Activated naive CD4-positive, alpha-beta T cell treated with anti-CD3 and anti-CD28 coated beads, Interleukin-2, amount 50 U/mL, for 24 hours (primary cell): ENCODE results near the gene CREBL2.
"Not testable (repeated sequence)": the region's sequence is repeated elsewhere in the genome, so short reads cannot be mapped to it uniquely, and the experiment has no call there.

Source experiments
- H3K27ac Mint-ChIP-seq: one replicate; pipeline ENCODE4 v1.8.0; 2021; ENCODE audit warnings: mild to moderate bottlenecking, mixed read lengths
- H3K27me3 Mint-ChIP-seq: one replicate; pipeline ENCODE4 v1.8.0; 2021; ENCODE audit warnings: mixed read lengths
- H3K36me3 Mint-ChIP-seq: one replicate; pipeline ENCODE4 v1.8.0; 2021; ENCODE audit warnings: mixed read lengths
- H3K4me1 Mint-ChIP-seq: one replicate; pipeline ENCODE4 v1.8.0; 2021; ENCODE audit warnings: mixed read lengths
- H3K4me3 Mint-ChIP-seq: one replicate; pipeline ENCODE4 v1.8.0; 2021; ENCODE audit warnings: mild to moderate bottlenecking, mixed read lengths
- H3K9me3 Mint-ChIP-seq: one replicate; pipeline ENCODE4 v1.8.0; 2021; ENCODE audit warnings: mixed read lengths

Gene CREBL2

DNA sequence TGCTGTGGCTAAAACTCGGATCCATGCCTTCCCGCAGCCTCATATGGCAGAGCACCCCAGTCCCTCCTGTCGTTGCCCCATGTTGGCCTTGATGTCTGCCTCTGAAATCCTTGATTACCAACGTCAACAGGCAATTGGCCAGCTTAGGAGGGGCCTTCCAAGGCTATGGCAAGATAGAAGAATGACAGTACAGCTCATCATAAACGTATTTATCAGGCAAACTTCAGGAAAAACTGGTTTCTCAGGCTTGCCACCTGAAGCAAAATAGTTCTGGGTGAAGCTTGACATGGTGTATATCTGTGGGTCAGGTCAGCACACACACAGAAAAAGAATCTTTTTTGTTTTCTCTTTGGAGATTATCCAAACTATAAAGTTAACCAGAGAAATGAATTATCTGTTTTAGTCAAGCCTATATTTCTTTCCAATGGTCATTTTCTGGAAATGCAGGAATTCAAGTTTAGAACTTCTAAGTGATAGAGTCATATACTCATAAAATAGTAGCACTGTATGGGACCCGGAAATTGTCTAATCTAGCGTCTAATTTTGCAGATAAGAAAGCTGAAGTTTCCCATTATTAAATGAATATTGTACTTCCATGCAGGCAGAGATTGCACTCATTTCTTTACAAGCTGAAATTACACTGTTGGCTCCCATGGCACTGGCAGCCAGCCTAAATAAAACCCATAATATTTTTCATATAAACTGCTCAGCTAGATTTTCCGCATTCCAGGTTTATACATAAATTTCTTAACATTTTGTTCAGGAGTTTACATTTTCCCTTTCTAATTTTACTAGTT is 24.6 kb upstream of the CREBL2 start:
- Mint-ChIP-seq H3K9me3 (no peaks in the 10 kb centered on the region), H3K4me3 (no peak overlapping the region), H3K36me3 (no peaks in the 10 kb centered on the region), H3K27ac (no peak overlapping the region), H3K4me1 (peaks cover 15% of the 10 kb centered on the region), H3K27me3 (no peaks in the 10 kb centered on the region)

GRCh38 chr12:12587878-12588277 is 23.8 kb upstream of the CREBL2 start:
- no peak overlapping the region for H3K4me3 Mint-ChIP-seq
- no peaks in the 10 kb centered on the region for H3K27me3 Mint-ChIP-seq
- H3K36me3 Mint-ChIP-seq: no peaks in the 10 kb centered on the region
- H3K4me1 Mint-ChIP-seq: peaks cover 7% of the 10 kb centered on the region
- H3K27ac Mint-ChIP-seq: no peak overlapping the region
- no peaks in the 10 kb centered on the region for H3K9me3 Mint-ChIP-seq

DNA sequence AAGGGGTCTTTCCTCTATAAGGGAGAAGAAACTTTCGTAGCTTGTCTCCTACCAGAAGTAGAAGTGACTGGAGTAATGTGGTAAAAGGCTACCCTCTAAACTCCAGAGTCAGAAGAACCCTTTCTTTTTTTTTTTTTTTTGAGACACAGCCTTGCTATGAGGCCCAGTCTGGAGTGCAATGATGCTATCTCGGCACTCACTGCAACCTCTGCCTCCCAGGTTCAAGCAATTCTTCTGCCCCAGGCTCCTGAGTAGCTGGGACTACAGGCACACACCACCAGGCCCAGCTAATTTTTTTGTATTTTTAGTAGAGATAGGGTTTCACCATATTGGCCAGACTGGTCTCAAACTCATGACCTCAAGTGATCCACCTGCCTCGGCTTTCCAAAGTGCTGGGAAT is 23.2 kb upstream of the CREBL2 start:
- not testable (repeated sequence) for H3K36me3 Mint-ChIP-seq, H3K27ac Mint-ChIP-seq, H3K4me3 Mint-ChIP-seq, H3K27me3 Mint-ChIP-seq, H3K4me1 Mint-ChIP-seq, H3K9me3 Mint-ChIP-seq

DNA sequence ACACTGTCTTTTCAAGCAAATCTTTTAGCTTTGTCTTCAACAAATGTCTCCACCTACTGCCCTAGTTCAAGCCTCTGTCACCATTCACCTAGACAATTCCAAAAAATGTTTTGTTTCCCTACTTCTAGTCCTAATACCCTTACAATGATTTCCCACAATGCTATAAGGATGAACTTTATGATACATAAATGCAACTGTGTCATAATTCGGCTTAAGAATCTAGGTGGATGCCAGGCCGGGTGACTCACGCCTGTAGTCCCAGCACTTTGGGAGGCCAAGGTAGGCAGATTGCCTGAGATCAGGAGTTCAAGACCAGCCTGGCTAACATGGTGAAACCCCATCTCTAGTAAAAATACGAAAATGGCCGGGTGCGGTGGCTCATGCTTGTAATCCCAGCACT is 20.7 kb upstream of the CREBL2 start:
- no peak overlapping the region for H3K4me3 Mint-ChIP-seq
- H3K4me1 Mint-ChIP-seq: no peaks in the 10 kb centered on the region
- no peaks in the 10 kb centered on the region for H3K27me3 Mint-ChIP-seq
- no peak overlapping the region for H3K27ac Mint-ChIP-seq
- no peaks in the 10 kb centered on the region for H3K36me3 Mint-ChIP-seq
- no peaks in the 10 kb centered on the region for H3K9me3 Mint-ChIP-seq

GRCh38 chr12:12592930-12593329 is 18.7 kb upstream of the CREBL2 start:
- no peak overlapping the region for H3K4me3 Mint-ChIP-seq

GRCh38 chr12:12595929-12596328 is 15.7 kb upstream of the CREBL2 start:
- not testable (repeated sequence) for H3K4me3 Mint-ChIP-seq, H3K9me3 Mint-ChIP-seq, H3K27ac Mint-ChIP-seq, H3K4me1 Mint-ChIP-seq, H3K36me3 Mint-ChIP-seq, H3K27me3 Mint-ChIP-seq

More at GRCh38 chr12:12592930-12593329, 18.7 kb upstream of the CREBL2 start:
- Mint-ChIP-seq H3K27ac (no peak overlapping the region), H3K36me3 (no peaks in the 10 kb centered on the region), H3K27me3 (no peaks in the 10 kb centered on the region), H3K4me1 (no peaks in the 10 kb centered on the region), H3K9me3 (no peaks in the 10 kb centered on the region)

GRCh38 chr12:12596598-12596997 is 15.1 kb upstream of the CREBL2 start:
- H3K9me3 Mint-ChIP-seq, H3K4me1 Mint-ChIP-seq, H3K36me3 Mint-ChIP-seq, H3K27me3 Mint-ChIP-seq, H3K4me3 Mint-ChIP-seq: not testable (repeated sequence)
- H3K27ac Mint-ChIP-seq: peak overlapping the region; percentile 82

GRCh38 chr12:12598864-12599263 is 12.8 kb upstream of the CREBL2 start:
- Mint-ChIP-seq H3K27ac (no peak overlapping the region), H3K4me1 (no peaks in the 10 kb centered on the region), H3K4me3 (no peak overlapping the region), H3K36me3 (no peaks in the 10 kb centered on the region), H3K9me3 (no peaks in the 10 kb centered on the region), H3K27me3 (no peaks in the 10 kb centered on the region)

DNA sequence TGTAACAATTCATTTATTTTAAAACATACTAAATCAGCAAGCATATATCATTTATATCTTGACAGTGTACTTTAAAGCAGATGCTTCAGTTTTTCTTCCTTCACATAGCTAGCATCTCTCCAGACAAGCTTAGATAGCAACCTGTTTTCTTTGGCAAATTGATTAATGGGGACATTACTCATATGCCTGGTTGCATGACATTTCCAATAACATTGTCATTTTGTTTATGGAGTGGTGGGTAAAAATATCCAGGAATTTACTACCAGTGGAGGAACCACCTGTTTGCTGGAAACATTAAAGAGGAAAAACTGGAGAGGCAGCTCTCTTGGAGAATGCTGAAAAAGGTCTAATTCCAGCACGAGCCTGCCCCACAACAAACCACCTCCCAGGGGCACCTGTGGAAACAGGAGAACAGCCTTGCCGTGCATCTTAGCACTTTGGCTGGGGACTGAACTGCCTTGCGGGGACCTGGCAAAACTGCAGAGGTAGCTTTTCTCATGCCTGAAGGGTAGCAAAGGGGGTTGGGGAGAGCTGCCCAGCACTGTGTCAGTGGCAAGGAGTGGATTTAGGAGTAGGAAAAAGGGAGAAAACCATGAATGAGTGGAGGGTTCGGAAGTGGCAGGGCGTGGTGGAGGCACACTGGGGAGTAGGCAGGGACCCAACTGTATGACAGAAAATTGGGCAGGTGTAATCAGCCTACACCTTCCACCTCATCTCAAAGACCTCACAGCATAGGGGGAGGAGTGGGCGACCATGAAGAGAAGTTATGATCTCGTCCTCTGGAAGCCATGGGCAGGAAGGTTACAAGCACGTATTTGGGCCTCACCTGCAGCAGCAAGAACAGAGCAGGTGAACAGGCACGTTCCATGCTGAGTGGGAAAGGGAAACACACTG is 11.7 kb upstream of the CREBL2 start:
- no peaks in the 10 kb centered on the region for H3K9me3 Mint-ChIP-seq
- H3K36me3 Mint-ChIP-seq: no peaks in the 10 kb centered on the region
- no peaks in the 10 kb centered on the region for H3K27me3 Mint-ChIP-seq
- H3K4me3 Mint-ChIP-seq: no peak overlapping the region
- H3K4me1 Mint-ChIP-seq: no peaks in the 10 kb centered on the region
- no peak overlapping the region for H3K27ac Mint-ChIP-seq

GRCh38 chr12:12600659-12601058 is 11.0 kb upstream of the CREBL2 start:
- H3K4me3 Mint-ChIP-seq: no peak overlapping the region
- H3K27me3 Mint-ChIP-seq: no peaks in the 10 kb centered on the region
- no peak overlapping the region for H3K27ac Mint-ChIP-seq
- no peaks in the 10 kb centered on the region for H3K9me3 Mint-ChIP-seq
- H3K36me3 Mint-ChIP-seq: no peaks in the 10 kb centered on the region
- H3K4me1 Mint-ChIP-seq: no peaks in the 10 kb centered on the region

GRCh38 chr12:12604740-12605139 is 6.9 kb upstream of the CREBL2 start:
- Mint-ChIP-seq H3K36me3 (no peaks in the 10 kb centered on the region), H3K4me1 (peaks cover 14% of the 10 kb centered on the region), H3K4me3 (no peak overlapping the region), H3K27me3 (no peaks in the 10 kb centered on the region), H3K27ac (no peak overlapping the region), H3K9me3 (no peaks in the 10 kb centered on the region)

GRCh38 chr12:12606781-12607589 is 4.7 kb upstream of the CREBL2 start:
- Mint-ChIP-seq H3K4me1 (peaks cover 30% of the 10 kb centered on the region), H3K9me3 (no peaks in the 10 kb centered on the region), H3K36me3 (no peaks in the 10 kb centered on the region), H3K27ac (peak overlapping the region; percentile 76), H3K27me3 (no peaks in the 10 kb centered on the region), H3K4me3 (peak overlapping the region; percentile 8)

DNA sequence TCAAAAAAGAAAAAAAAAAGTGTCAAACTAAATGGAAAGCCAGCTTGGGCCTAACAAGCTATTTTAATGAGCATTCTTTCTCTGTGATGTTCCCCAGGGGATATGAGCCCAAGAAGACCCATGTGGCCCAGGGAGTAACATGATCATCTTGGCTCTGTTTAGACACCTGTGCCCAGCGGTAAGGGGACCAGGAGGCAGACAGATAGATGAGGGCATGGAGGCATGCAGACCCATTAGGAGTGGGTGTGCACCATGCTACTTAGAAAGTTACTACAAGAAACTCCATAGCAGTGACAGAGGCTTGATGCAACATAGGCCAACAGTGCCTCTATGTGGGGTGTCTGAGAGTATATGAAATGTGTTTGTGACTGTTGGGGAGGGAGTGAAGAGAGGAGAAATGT is 3.1 kb upstream of the CREBL2 start:
- H3K36me3 Mint-ChIP-seq: peaks cover under 1% of the 10 kb centered on the region
- no peak overlapping the region for H3K4me3 Mint-ChIP-seq
- H3K9me3 Mint-ChIP-seq: no peaks in the 10 kb centered on the region
- no peaks in the 10 kb centered on the region for H3K27me3 Mint-ChIP-seq
- H3K27ac Mint-ChIP-seq: no peak overlapping the region
- peaks cover 44% of the 10 kb centered on the region for H3K4me1 Mint-ChIP-seq

GRCh38 chr12:12609692-12610091 is 2.0 kb upstream of the CREBL2 start:
- Mint-ChIP-seq H3K4me3 (no peak overlapping the region), H3K4me1 (peaks cover 55% of the 10 kb centered on the region), H3K36me3 (peaks cover 4% of the 10 kb centered on the region), H3K9me3 (no peaks in the 10 kb centered on the region), H3K27me3 (no peaks in the 10 kb centered on the region), H3K27ac (no peak overlapping the region)

- Mint-ChIP-seq H3K27ac (peak overlapping the region; percentile 99), H3K27me3 (no peaks in the 10 kb centered on the region), H3K9me3 (no peaks in the 10 kb centered on the region), H3K36me3 (peaks cover 4% of the 10 kb centered on the region), H3K4me3 (peak overlapping the region; percentile 90), H3K4me1 (peaks cover 63% of the 10 kb centered on the region)
These were observed 965 bp upstream of the CREBL2 start for GRCh38 chr12:12610711-12611110.
